Endothelial cell of umbilical vein (primary cell): Measurements from ENCODE around the gene NFKBIL1. TPM values are rescaled to one million over a fixed set of nuclear protein-coding genes. Genes with fewer than 3 reads are reported as not detected.

Experiments
- BruUV-seq: library from RNA; stranded (reverse); fragments of 400-500 nt; replicated peaks from 2 replicates; lab custom pipeline; 2021; lab: Mats Ljungman, UMichigan
- CTCF ChIA-PET: fragments of 300-600, 350-600 bp; sonication (Branson Sonifier 250); formaldehyde crosslinking; loops from one replicate; lab custom pipeline; 2021; ENCODE audit warnings: antibody characterized with exemption, inconsistent platforms; lab: Charles Lee
- POLR2A ChIA-PET: fragments of 300-600, 350-600 bp; sonication (Branson Sonifier 250); formaldehyde crosslinking; loops from one replicate; lab custom pipeline; 2021; ENCODE audit warnings: antibody characterized with exemption, inconsistent platforms; lab: Charles Lee
- DNase-seq: peaks from one replicate; pipeline ENCODE4 v3.0.0-alpha.2; 2011; ENCODE audit warnings: low read depth, low spot score
- FAIRE-seq: peaks from 2 replicates; lab custom pipeline; 2011; peaks lifted over from hg19 to GRCh38; lab: Jason Lieb, UNC
- H2AFZ ChIP-seq: 2 replicates; pipeline ENCODE4 v1.6.0; 2012; ENCODE audit warnings: low read depth, low read length, control low read depth, inconsistent platforms
- H3K27ac ChIP-seq: 2 replicates; pipeline ENCODE4 v1.5.1; 2011; ENCODE audit warnings: low read depth, mild to moderate bottlenecking, control low read depth, low read length, moderate library complexity; ENCODE audit not compliant: insufficient read depth
- H3K27me3 ChIP-seq, 2 experiments: 2 replicates each; pipeline versions ENCODE4 v1.6.0 to v1.6.1; 2011; ENCODE audit warnings: low read length in 2 of 2, mixed read lengths in 1 of 2; ENCODE audit not compliant: control insufficient read depth in 2 of 2, insufficient read depth in 2 of 2
- H3K36me3 ChIP-seq, 2 experiments: 2 replicates in 1 of 2; 3 replicates in 1 of 2; pipeline ENCODE4 v1.5.1; 2011; ENCODE audit warnings: low read length in 2 of 2, mild to moderate bottlenecking in 1 of 2, moderate library complexity in 1 of 2; ENCODE audit not compliant: control insufficient read depth in 2 of 2, insufficient read depth in 2 of 2; ENCODE audit errors: extremely low read depth in 1 of 2
- H3K4me1 ChIP-seq: 3 replicates; pipeline ENCODE4 v1.5.1; 2011; ENCODE audit warnings: mild to moderate bottlenecking, low read length; ENCODE audit not compliant: control insufficient read depth, insufficient read depth; ENCODE audit errors: extremely low read depth
- H3K4me2 ChIP-seq: 2 replicates; pipeline ENCODE4 v1.6.1; 2011; ENCODE audit warnings: low read length, control low read depth, mixed read lengths; ENCODE audit not compliant: insufficient read depth
- H3K4me3 ChIP-seq, 3 experiments: fragments of 200-600 bp in 1 of 3; sonication (generic), shearing (Covaris generic) in 1 of 3; replicated peaks in 1 of 3; 2 replicates each; pipeline ENCODE4 v1.5.1; 2011 to 2016; ENCODE audit warnings: control low read depth in 3 of 3, low read length in 3 of 3, mild to moderate bottlenecking in 2 of 3, inconsistent platforms in 1 of 3, low read depth in 1 of 3, moderate library complexity in 1 of 3; ENCODE audit not compliant: insufficient read depth in 1 of 3
- H3K79me2 ChIP-seq: 2 replicates; pipeline ENCODE4 v1.6.0; 2012; ENCODE audit warnings: low read length, inconsistent platforms; ENCODE audit not compliant: control insufficient read depth, insufficient read depth
- H3K9ac ChIP-seq: replicated peaks from 2 replicates; pipeline ENCODE3; 2011; ENCODE audit warnings: low read length, control low read depth; ENCODE audit not compliant: insufficient read depth; ENCODE audit errors: extremely low read depth
- H3K9me1 ChIP-seq: replicated peaks from 3 replicates; pipeline ENCODE4 v1.6.0; 2011; ENCODE audit warnings: mild to moderate bottlenecking, low read length; ENCODE audit not compliant: control insufficient read depth, insufficient read depth; ENCODE audit errors: extremely low read depth
- H3K9me3 ChIP-seq: replicated peaks from 2 replicates; pipeline ENCODE4 v1.5.1; 2012; ENCODE audit warnings: low read length, inconsistent platforms; ENCODE audit not compliant: control insufficient read depth, insufficient read depth
- H4K20me1 ChIP-seq: replicated peaks from 2 replicates; pipeline ENCODE3; 2011; ENCODE audit warnings: mild to moderate bottlenecking, low read length; ENCODE audit not compliant: control insufficient read depth, insufficient read depth; ENCODE audit errors: extremely low read depth
- CTCF ChIP-seq, 2 donors: IDR thresholded peaks; 1 replicate in 1 of 2; 2 replicates in 1 of 2; pipeline ENCODE4 v1.5.1; 2011; ENCODE audit warnings: low read length in 2 of 2, mild to moderate bottlenecking in 2 of 2, moderate library complexity in 2 of 2, control low read depth in 1 of 2, inconsistent platforms in 1 of 2, low read depth in 1 of 2; ENCODE audit not compliant: insufficient read depth in 1 of 2; ENCODE audit errors: extremely low read depth in 1 of 2
- EZH2 ChIP-seq: IDR thresholded peaks from 2 replicates; pipeline ENCODE4 v1.6.1; 2012; ENCODE audit warnings: borderline replicate concordance, low read depth, mild to moderate bottlenecking, moderate library complexity, low read length, inconsistent platforms; ENCODE audit not compliant: severe bottlenecking
- FOS ChIP-seq: IDR thresholded peaks from 2 replicates; pipeline ENCODE4 v1.6.1; 2011; ENCODE audit warnings: mild to moderate bottlenecking, low read length, moderate library complexity, borderline replicate concordance; ENCODE audit not compliant: insufficient read depth
- GATA2 ChIP-seq: IDR thresholded peaks from 2 replicates; pipeline ENCODE4 v1.7.0; 2011; ENCODE audit warnings: low read depth, mild to moderate bottlenecking, moderate library complexity, mixed read lengths, low read length; ENCODE audit not compliant: insufficient read length, insufficient read depth
- JUN ChIP-seq: IDR thresholded peaks from 2 replicates; pipeline ENCODE4 v1.6.1; 2011; ENCODE audit warnings: borderline replicate concordance, low read depth; ENCODE audit not compliant: insufficient read length, insufficient read depth
- MAX ChIP-seq: IDR thresholded peaks from 2 replicates; pipeline ENCODE4 v1.6.1; 2011; ENCODE audit not compliant: insufficient read depth, insufficient read length
- MYC ChIP-seq: IDR thresholded peaks from one replicate; pipeline ENCODE4 v1.6.1; 2011; ENCODE audit warnings: mild to moderate bottlenecking, low read depth, low read length
- POLR2A ChIP-seq: IDR thresholded peaks from 2 replicates; pipeline ENCODE4 v1.6.1; 2012; ENCODE audit warnings: low read depth, mild to moderate bottlenecking, control low read depth, low read length
- POLR2AphosphoS5 ChIP-seq: IDR thresholded peaks from 2 replicates; pipeline ENCODE4 v1.6.1; 2012; ENCODE audit warnings: low read depth, mild to moderate bottlenecking, control low read depth, low read length, moderate library complexity; ENCODE audit not compliant: insufficient read depth
- dilution Hi-C: fragments of 300-500 bp; cut with MboI; formaldehyde crosslinking; loops from one replicate; pipeline ENCODE4 v1.15.0; 2019; ENCODE audit warnings: low sequenced_read_pairs; ENCODE audit not compliant: extremely low pct_ligation_motif_present
- intact Hi-C: fragments of 100-400 bp; cut with micrococcal nuclease; formaldehyde crosslinking; loops from one replicate; pipeline ENCODE4 v1.10.0; 2022
- polyA plus RNA-seq, 4 experiments: library from polyadenylated mRNA; depleted of rRNA in 3 of 4; stranded (reverse) in 3 of 4; unstranded in 1 of 4; fragments of >200 nt; gene quantifications; 2 replicates each; pipeline versions ENCODE4 v1.2.1 to v1.2.3, GENCODE V29; 2011 to 2012; ENCODE audit warnings: missing spikeins in 1 of 4
- total RNA-seq: library from RNA; stranded (reverse); gene quantifications from 2 replicates; pipeline ENCODE4 v1.2.3, GENCODE V29; 2021

Gene NFKBIL1
- total and polyA plus RNA-seq, 2 donors (not counting 3 experiments of a cell fraction or from before 2014, with no cell fraction given) = 9.9 to 15.5 TPM

GRCh38 chr6:31580438-31580740 is 33.0 kb downstream of the NFKBIL1 start:
- TF ChIP-seq POLR2A = no peak
- TF ChIP-seq FOS = no peak
- TF ChIP-seq GATA2 = no peak
- no peak for TF ChIP-seq JUN
- no peak for TF ChIP-seq POLR2AphosphoS5
- TF ChIP-seq EZH2 = no peak
- TF ChIP-seq MAX = no peak
- no peak for TF ChIP-seq CTCF (IDR thresholded peaks at IDR 0.05; ENCODE audit: extremely low read depth in 1 of 2, insufficient read depth in 1 of 2, low read depth in 1 of 2, low read length in 2 of 2)
- TF ChIP-seq MYC = no peak
- no peak for DNase-seq
- BruUV-seq = no TSS peak
- Histone ChIP-seq H3K4me3 (peak overlapping the region; percentile 6 to 71 (median 25)), H3K9ac (peak overlapping the region; percentile 71), H2AFZ (peak overlapping the region; percentile 95), H3K79me2 (peaks cover 10% of the 10 kb centered on the region), H4K20me1 (no peaks in the 10 kb centered on the region), H3K27ac (peak overlapping the region; percentile 55), H3K27me3 (no peaks in the 10 kb centered on the region), H3K36me3 (no peaks in the 10 kb centered on the region), H3K9me1 (no peaks in the 10 kb centered on the region), H3K9me3 (no peaks in the 10 kb centered on the region), H3K4me2 (peak overlapping the region; percentile 25), H3K4me1 (peaks cover 16% of the 10 kb centered on the region)
- POLR2A ChIA-PET = interaction anchor here (0.9 to 1.6 kb wide), 5 partner anchors 9 to 40 kb away, joined by 3 to 5 read pairs (median 3); partner anchors contain the start of gene PRRC2A
- CTCF ChIA-PET = interaction anchor here (0.9 to 32.6 kb wide), 6 partner anchors 9 to 49 kb away, joined by 3 to 1517 read pairs (median 8); partner anchors contain the start of genes ATP6V1G2, DDX39B, NCR3 and NFKBIL1
- no peak for FAIRE-seq
- dilution Hi-C loops = no loop called here
- intact Hi-C loops = loop anchor here (1.0 kb wide), 1 partner anchor 9 kb away; no protein-coding TSS in a partner anchor
